ENCODE results near the gene POU6F2.

POU6F2 gene

GRCh38 chr7:39404907-39405306, 427.2 kb downstream of the POU6F2 start:
- no peak for DNase-seq (ENCODE audit: low spot score)

GRCh38 chr7:39405581-39405980, 427.9 kb downstream of the POU6F2 start:
- no peak for DNase-seq (ENCODE audit: low spot score)

- no peak for DNase-seq (ENCODE audit: low spot score)
Measured at GRCh38 chr7:39406467-39406866, 428.8 kb downstream of the POU6F2 start.

GRCh38 chr7:39407137-39407536, 429.4 kb downstream of the POU6F2 start:
- DNase-seq (ENCODE audit: low spot score) = no peak

GRCh38 chr7:39407723-39408122, 430.0 kb downstream of the POU6F2 start:
- no peak for DNase-seq (ENCODE audit: low spot score)

GRCh38 chr7:39408906-39409305, 431.2 kb downstream of the POU6F2 start:
- DNase-seq (ENCODE audit: low spot score) = no peak

GRCh38 chr7:39410582-39410981, 432.9 kb downstream of the POU6F2 start:
- DNase-seq (ENCODE audit: low spot score) = no peak

- no peak for DNase-seq (ENCODE audit: low spot score)
Measured at GRCh38 chr7:39413636-39414223, 436.0 kb downstream of the POU6F2 start.

- DNase-seq (ENCODE audit: low spot score) = peak; percentile 71
Measured at GRCh38 chr7:39414224-39415035, 436.7 kb downstream of the POU6F2 start.

- no peak for DNase-seq (ENCODE audit: low spot score)
Measured at GRCh38 chr7:39415091-39415787, 437.5 kb downstream of the POU6F2 start.

GRCh38 chr7:39416866-39417265, 439.2 kb downstream of the POU6F2 start:
- DNase-seq (ENCODE audit: low spot score) = no peak

- no peak for DNase-seq (ENCODE audit: low spot score)
Measured at GRCh38 chr7:39417642-39418041, 439.9 kb downstream of the POU6F2 start.

- no peak for DNase-seq (ENCODE audit: low spot score)
Measured at GRCh38 chr7:39421251-39421650, 443.5 kb downstream of the POU6F2 start.

GRCh38 chr7:39421661-39422060, 444.0 kb downstream of the POU6F2 start:
- DNase-seq (ENCODE audit: low spot score) = no peak

- DNase-seq (ENCODE audit: low spot score) = no peak
Measured at GRCh38 chr7:39428221-39428620, 450.5 kb downstream of the POU6F2 start.

- no peak for DNase-seq (ENCODE audit: low spot score)
Measured at GRCh38 chr7:39429421-39429820, 451.7 kb downstream of the POU6F2 start.

GRCh38 chr7:39430441-39430840, 452.7 kb downstream of the POU6F2 start:
- no peak for DNase-seq (ENCODE audit: low spot score)

GRCh38 chr7:39430909-39431641, 453.4 kb downstream of the POU6F2 start:
- no peak for DNase-seq (ENCODE audit: low spot score)

GRCh38 chr7:39432368-39432767, 454.7 kb downstream of the POU6F2 start:
- no peak for DNase-seq (ENCODE audit: low spot score)

GRCh38 chr7:39432807-39433416, 455.2 kb downstream of the POU6F2 start:
- no peak for DNase-seq (ENCODE audit: low spot score)

GRCh38 chr7:39433550-39433949, 455.8 kb downstream of the POU6F2 start:
- no peak for DNase-seq (ENCODE audit: low spot score)

- no peak for DNase-seq (ENCODE audit: low spot score)
Measured at GRCh38 chr7:39434012-39434411, 456.3 kb downstream of the POU6F2 start.
